Adrenal gland (tissue), 12 donors: ENCODE measurements around the gene SPATA31A6. TPM values are rescaled to one million over a fixed set of nuclear protein-coding genes. Genes with fewer than 3 reads are reported as not detected.

Experiments
- polyA plus RNA-seq, 3 donors: library from polyadenylated mRNA; stranded (reverse); fragments of 200-250 nt in 2 of 3; fragments of 350-450 nt in 1 of 3; fragmentation: Illumina TruSeq in 1 of 3; extraction: RNeasy Lipid Tissue Mini Kit (QIAGEN cat#74804) in 1 of 3; gene quantifications; one replicate each; pipeline ENCODE4 v1.2.3, GENCODE V29; 2013 to 2014
- small RNA-seq, 2 donors: library from RNA; depleted of rRNA; stranded (forward); fragments of <200 nt; gene quantifications; one replicate each; pipeline ENCODE3, GENCODE V24; 2016
- total RNA-seq, 9 donors: library from RNA; depleted of rRNA in 4 of 9; stranded (reverse); fragments of >200 nt in 4 of 9; fragments of 120-200 nt in 1 of 9; fragmentation: NEBNext Ultra II Directional in 1 of 9; extraction: Animal tissue kit (Norgen Biotek cat#: 25700) in 1 of 9; gene quantifications; one replicate each; pipeline versions ENCODE4 v1.1.0 to v1.2.4, GENCODE V29; 2013 to 2023
- donor health status: healthy with polysubstance abuse.
- donor health status: Bipolar disorder and iron deficiency.
- donor health status: DM: yes; HTN: yes; CAD: no.
- donor health status: DM: no; HTN: no; CAD: no.
- donor health status: DM: no; HTN: no; CAD: no.
- donor health status: DM: yes; HTN: yes; CAD: no.

Gene SPATA31A6
- total and polyA plus RNA-seq, 12 donors, result not detected

Small RNAs within 50 kb of the gene (small RNA-seq; reads per million reads assigned to genes)
- gene AL445584.3, result 0 reads per million in 2 donors

Other genes starting within 250 kb of the SPATA31A6 start
- 10 to 100 TPM in 1 of 9 donors, 1 to 10 TPM in 8; 1.5 to 15.6 (median 6.6) TPM for gene CNTNAP3B, start 54.2 kb upstream of the SPATA31A6 start, total RNA-seq
- gene CNTNAP3B, start 54.2 kb upstream of the SPATA31A6 start, polyA plus RNA-seq, result 1 to 10 TPM in 2 of 3 donors, under 1 TPM in 1; 0.24 to 5.1 (median 4.4) TPM